Activated CD4-positive, alpha-beta T cell treated with anti-CD3 and anti-CD28 coated beads, Interleukin-2, amount 50 U/mL, for 16 hours (primary cell): Measurements from ENCODE around the gene PRMT2.
"Not testable (repeated sequence)": the region's sequence is repeated elsewhere in the genome, so short reads cannot be mapped to it uniquely, and the experiment has no call there.

Experiments used
- DNase-seq: peaks from one replicate; pipeline ENCODE4 v3.0.0-alpha.2; 2020

PRMT2 gene

DNA sequence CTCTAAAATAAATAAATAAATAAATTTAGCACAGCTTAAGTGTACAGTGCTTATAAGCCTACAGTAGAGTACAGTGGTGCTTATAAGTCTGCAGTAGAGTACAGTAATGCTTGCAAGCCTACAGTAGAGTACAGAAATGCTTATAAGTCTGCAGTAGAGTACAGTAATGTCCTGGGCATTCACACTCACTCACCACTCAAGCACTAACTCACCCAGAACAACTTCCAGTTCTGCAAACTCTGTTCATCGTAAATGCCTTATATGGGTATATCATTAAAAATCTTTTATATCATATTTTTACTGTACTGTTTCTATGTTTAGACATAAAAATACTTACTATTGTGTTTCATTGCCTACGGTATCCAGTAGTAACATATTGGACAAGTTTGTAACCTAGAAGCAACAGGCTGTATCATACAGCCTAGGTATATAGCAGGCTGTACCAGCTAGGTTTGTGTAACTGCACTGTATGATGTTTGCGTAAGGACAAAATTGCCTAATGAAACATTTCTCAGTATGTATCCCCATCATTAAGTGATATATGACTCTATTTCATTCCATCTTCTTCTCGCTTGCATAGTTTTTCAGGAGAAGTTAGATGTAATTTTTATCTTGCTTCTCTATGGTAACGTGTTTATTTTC is 16.6 kb upstream of the PRMT2 start:
- DNase-seq, result no peak

GRCh38 chr21:46619846-46620245 is 15.6 kb upstream of the PRMT2 start:
- DNase-seq, result no peak

DNA sequence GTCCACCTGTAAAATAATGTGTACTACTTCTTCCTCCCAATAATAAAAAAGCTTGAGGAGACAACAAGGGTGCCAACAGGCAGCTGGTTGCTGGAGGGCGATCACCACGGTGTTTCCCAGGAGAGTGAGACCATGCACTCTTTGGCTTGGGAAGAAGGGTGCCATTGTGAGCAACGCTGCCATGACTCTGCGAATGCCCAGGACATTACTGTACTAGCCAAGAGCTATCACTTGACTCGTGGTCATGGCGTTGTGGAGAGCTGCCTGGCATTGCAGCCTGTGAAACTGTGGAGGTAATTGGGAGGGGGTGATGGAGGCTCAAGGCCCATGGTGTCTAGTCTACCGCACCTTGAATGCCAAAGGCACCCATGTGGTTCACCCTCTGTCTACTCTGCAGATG is 14.6 kb upstream of the PRMT2 start:
- no peak for DNase-seq

DNA sequence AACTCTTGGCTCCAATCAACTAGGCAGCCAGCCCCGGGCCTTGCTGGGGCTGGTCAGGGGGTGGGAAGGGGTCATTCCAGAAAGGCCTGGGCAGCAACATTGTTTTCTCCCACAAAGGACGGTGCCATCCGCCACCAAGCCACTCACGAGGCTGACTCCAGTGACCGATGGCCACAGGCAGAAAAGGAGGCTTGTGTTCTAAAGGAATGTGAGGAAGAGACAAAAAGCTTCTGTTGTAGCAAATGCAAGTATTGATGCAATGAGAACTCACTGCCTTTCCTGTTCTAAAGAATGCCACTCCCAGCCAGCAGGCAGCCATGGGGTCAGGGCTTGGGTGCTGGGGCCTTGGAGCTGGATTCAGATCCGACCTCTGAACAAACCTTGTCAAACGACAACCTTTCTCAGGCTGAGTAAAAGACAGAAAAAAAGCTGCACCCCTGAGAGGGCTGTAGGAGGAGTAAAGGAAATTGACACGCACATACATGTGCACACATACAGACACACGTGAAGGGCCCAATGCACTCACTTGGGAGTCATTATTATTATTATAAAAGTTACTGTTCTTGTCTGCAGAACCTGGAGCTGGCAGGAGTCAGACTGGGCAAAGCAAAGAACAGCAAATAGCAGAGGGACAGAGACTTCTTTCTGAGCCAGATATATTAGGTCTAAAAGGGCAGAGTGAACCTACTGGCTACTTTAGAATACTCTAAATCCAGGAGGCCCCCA is 13.9 kb upstream of the PRMT2 start:
- no peak for DNase-seq

DNA sequence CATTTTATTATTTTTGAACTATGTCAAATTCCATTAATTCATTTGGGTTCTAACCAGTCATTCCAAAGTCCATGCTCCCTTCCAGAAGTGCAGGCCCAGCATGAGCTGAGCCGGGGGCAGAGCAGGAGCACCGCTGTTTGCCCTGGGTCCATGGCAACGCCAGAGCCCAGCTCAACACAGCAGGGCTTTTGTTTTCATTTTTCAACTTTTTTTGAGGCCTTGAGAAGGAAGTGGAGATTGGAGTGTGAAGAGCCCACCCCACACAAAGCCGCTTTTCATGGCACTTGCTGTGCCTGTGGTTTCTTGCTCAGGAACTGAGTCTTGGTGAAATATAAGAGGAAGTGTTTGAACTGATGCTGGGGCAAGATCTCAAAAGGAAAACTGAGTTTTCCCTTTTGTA is 13.2 kb upstream of the PRMT2 start:
- no peak for DNase-seq

DNA sequence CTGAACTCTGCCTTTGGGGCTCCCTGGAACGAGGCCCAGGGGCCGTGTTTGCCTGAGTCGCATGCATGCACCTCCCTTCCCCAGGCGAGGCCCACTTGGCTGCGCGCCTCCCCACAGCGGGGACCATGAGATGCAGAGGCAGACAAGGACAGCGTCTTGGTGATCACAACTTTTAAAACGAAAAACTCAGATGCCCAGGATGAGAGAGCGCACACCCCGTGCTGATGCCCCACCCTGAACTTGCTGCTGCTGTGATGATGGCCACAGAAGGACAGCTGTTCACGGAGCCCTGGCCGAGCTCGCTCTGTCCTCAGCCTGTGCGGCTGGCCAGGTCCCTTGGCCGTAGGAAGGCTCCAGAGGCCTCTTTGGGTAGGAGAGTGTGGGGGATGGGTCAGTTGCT is 11.4 kb upstream of the PRMT2 start:
- no peak for DNase-seq

DNA sequence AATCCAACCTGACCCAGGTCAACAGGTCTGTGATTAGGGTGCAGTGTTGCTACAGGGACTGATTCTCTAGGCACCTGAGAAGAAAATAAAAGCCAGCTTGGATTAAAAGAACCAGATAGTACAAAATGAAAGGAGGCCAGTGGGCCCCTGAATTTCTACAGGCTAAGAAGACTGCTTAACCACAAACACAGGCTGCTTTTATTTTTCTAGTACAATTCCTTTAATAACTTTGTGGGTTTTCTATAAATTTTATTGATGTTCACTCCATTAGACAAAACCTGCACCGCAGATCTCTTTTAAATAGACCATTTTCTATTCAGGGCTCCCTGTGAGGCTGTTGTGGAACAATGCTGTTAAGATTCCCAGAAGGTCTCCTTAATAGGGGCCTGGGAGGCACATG is 9.7 kb upstream of the PRMT2 start:
- no peak for DNase-seq

- no peak for DNase-seq
These were observed 8.9 kb upstream of the PRMT2 start for GRCh38 chr21:46626536-46626935.

GRCh38 chr21:46626975-46627501 is 8.4 kb upstream of the PRMT2 start:
- DNase-seq, result no peak

- DNase-seq, result no peak
These were observed 7.7 kb upstream of the PRMT2 start for GRCh38 chr21:46627726-46628125.

GRCh38 chr21:46628868-46629267 is 6.6 kb upstream of the PRMT2 start:
- no peak for DNase-seq

DNA sequence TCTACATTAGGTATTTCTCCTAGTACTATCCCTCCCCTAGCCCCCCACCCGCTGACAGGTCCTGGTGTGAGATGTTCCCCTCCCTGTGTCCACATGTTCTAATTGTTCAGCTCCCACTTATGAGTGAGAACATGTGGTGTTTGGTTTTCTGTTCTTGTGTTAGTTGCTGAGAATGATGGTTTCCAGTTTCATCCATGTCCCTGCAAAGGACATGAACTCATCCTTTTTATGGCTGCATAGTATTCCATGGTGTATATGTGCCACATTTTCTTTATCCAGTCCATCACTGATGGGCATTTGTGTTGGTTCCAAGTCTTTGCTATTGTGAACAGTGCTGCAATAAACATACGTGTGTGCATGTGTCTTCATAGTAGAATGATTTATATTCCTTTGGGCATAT is 4.6 kb upstream of the PRMT2 start:
- DNase-seq, result not testable (repeated sequence)

DNA sequence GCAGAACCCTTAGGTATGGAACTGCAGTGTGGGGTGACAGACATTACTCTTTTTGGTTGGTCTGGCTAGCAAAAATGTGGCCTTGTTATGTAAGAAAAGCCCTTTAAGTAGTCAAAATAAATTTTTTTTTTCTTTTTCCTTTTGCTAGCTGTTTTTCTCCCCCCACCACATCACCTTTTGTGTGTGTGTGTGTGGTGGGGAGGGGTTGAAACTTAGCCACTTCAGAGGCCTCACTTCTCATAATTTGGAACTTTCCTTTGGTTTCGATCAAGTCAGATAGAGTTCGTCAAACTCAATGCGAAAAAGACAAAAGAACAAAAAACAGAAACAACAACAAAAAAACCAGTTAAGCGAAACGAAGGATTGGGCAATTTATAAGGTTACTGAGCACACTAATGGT is 1.9 kb upstream of the PRMT2 start:
- no peak for DNase-seq

- DNase-seq, result peak; percentile 19
These were observed 1.0 kb upstream of the PRMT2 start for GRCh38 chr21:46634427-46634826.

GRCh38 chr21:46634966-46635323 is 529 bp upstream of the PRMT2 start:
- DNase-seq, result peak; percentile 49

GRCh38 chr21:46636181-46636512 is 673 bp downstream of the PRMT2 start:
- DNase-seq, result no peak

DNA sequence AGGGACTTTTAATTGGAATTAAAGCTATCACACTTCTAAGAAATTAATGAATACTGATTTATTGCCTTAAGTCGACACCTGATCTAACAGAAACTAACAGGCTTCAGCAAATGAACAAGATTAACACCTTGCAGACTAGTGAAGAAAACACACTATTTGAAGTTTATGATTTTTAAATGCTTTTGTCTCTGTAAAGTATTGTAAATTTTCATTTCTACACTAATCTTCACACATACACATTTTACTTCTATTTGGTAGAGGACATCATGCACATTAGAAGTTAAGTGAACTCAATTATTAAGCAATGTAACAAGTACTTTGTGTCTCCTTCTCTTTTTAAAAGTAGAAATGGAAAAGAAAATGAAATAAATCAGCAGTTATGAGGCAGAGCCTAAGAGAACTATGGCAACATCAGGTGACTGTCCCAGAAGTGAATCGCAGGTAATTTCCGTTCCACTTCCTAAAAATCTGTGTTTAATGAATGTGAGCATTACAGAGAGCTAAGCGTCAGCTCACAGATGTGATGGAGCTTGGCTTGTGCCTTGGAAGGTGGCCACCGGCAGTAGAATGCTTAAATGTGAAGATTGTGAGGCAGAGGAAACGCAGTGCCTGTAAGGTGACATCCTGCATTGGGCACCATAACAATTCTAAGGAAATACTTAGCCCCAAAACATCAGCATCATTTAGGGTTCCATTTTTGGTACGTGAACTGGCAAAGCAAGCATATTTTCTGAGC is 1.2 kb downstream of the PRMT2 start:
- DNase-seq, result no peak

- peak; percentile 60 for DNase-seq
These were observed 2.7 kb downstream of the PRMT2 start for GRCh38 chr21:46637952-46638746.

DNA sequence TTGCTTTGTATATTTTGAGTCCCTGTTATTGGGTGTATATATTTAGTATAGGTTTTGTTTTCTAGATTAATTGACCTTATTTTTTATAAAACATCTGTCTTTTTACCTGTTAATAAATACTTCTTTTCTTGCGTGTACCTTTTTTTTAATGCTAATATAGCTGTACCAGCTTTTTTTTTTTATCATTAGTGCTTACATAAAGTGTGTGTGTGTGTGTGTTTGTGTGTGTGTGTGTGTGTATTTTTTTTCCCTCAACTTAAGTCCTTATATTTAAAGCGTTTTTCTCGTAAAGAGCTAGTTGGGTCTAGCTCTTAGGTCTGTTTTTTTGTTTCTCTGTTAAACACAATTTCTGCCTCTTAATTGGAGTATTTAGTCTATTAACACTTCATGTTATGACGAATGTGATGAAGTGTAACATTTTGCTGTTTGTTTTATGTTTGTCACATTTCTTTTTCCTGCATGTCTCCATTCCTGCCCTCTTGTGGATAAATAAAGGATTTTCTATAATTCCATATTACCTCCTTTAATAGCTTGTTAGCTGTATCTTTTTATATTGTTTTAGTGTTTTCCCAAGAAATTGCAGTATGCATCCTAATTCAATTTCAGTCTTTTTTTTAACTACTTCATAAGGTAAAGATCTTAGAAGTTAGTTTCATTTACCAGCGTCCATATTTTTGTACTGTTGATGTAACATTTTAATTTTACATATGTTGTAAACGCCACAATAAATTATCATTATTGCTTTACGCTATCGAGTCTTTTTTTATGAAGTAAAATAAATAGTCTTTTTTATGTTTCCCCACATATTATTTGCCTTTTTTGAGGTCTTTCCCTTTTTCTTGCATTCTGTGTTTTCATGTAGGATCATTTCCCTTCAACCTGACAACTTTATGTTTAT is 4.3 kb downstream of the PRMT2 start:
- no peak for DNase-seq

DNA sequence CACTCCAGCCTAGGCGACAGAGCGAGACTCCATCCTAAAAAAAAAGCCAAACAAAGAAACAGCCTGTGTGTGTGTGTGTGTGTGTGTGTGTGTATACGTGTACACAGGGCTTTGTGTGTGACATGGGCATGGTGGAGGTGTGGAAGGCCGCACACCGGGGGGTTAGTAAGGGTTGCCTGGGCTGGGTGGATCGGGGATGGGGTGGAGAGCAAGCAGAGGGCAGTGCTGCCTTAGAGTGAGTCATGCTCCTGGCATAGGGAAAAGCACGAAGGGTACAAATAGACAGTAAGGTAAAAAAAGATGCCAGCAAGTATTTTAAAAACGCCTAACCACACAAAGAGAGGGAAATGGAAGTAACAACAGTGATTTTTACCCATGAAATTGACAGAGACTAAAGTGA is 6.2 kb downstream of the PRMT2 start:
- DNase-seq, result no peak

DNA sequence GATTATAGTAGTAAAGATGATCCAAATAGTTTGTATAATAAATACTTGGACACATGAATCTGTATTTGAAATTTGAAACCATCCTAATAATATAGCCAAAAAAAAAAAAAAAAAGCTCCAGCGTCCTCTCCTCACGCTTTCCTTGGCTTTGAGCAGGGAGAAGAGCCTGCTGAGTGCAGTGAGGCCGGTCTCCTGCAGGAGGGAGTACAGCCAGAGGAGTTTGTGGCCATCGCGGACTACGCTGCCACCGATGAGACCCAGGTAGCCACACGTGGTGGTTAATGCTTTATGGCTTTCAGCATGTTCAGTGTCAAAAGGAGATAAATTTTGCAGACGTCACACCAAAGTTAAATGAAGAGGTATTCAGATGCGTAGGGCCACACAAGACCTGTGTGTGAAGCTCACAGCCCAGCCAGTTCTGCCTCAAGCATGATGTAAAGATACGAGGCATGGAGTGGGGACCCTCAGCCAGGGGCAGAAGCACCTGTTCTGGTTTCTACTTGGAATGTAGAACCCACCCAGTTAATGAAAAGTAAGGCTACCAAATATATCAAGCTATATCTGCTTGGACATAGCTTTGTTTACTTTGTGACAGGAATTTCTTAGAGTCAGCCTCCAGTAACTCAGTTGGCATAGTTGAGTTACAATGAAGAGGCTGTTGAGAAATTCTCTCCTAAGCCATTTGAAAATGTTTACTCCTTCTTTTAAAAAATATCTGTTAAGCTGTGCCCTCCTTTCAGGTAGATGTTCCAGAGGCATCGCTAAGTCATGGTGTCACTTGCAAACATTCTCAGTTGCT is 8.1 kb downstream of the PRMT2 start:
- no peak for DNase-seq
